CD4-positive, alpha-beta T cell treated with Interleukin-21 for 1 hour (primary cell): ENCODE measurements around the gene DOCK1.

Source experiments
- DNase-seq: peaks from one replicate; pipeline ENCODE4 v3.0.0-alpha.2; 2020

Gene DOCK1

DNA sequence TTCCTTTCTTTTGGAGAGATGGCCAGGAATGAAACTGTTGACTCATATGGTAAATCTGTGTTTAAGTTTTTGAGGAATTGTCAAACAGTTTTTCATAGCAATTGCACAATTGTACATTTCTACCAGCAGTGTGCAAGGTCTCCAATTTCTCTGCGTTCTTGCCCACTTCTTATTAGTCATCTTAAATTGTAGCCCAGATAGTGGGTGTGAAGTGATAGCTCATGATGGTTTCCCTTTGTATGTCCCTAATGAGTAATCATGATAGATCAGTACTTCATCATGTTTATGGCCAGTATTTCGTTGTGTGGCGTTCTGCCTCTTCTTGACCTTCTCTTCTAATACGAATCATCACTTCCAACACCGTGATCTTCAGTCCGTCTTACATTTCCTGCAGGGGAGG is 136.3 kb downstream of the DOCK1 start:
- no peak for DNase-seq

DNA sequence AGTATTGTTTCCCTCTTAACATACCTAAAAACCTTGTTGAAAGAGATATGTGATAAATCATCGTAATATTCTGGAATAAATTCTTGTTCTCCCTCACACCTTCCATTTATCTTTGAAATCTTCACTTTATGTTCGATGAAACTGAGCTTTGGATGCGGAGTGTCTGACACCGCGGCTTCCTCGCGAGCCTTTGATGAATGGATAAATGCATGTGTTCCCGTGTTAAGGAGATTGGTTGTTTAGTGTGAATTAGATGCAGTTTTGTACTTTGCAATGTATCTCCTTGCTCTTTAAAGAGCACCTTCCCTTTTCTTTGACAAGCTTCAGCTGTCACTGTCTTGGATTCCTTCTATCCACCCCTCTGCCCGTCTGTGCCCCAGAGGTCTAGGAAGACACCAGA is 138.1 kb downstream of the DOCK1 start:
- no peak for DNase-seq

DNA sequence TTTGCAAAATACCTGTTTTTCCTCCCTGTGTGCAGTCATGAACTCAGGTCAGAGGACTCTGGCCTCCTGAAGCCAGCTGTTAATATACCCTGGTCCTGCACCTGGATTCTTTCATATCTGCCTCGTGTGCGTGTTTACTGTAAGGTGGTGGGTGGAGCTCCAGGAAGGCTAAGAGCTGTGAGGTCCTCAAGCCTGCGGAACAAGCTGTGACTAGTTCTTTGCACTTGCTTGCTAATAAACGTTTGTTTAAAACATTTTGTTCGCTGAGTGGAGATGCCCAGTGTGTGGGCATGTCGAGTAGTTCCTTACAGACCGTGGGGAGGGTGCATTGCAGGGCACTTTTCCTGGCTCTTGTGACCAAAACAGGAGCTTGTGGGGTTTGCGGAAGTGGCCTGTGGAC is 139.0 kb downstream of the DOCK1 start:
- no peak for DNase-seq

DNA sequence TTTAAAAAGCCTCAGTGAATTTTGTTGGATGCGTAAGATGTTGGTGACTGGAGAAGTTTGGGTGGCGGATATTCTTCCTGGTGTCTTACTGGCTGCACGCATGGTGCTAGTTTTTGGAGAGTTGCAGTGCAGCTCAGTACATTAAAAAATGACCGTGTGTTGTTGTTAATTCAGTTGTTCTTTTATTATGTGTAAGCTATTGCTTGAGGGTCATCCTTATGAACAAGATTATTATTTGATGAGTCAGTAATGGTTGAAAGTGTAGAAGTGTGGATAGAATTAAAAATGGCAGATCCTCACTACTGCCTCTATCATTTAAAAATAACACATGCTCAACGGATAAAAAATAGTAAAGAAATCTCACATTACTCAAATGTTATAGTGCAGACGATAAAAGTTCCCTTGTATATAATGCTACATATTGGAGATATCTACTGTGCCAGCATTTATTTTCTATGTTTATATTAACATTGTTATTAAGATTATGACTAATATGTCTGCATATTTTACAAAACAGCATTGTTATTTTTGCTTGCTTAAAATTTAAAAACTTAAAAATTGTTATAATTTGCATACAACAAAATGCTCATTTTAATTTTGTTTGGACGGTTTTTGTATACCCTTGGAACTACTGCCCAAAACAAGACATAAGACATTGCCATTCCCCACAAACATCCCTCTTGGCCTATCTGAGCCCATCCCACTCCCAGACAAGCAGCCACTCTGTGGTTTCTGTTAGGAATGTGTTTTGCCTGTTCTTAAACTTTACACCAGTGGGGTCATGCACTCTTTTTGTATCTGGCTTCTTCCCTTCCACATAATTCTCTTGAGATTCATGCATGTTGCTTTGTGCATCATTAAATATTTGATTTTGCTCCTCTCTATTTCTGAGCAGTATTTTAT is 142.0 kb downstream of the DOCK1 start:
- no peak for DNase-seq

DNA sequence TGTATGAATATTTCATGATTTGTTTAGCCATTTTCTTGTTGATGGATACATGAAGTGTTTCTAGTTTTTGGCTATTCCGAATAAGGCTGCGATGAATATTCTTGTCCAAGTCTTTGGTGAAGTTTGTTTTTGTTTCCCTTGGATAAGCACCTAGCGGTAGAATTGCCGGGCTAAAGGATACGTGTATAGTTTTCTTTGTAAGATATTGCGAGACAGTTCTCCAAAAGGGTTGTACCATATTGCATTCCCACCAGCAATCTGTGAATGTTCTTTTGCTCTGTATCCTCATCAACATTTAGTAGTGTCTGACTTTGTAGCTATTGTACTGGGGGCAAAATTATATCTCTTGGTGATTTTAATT is 142.6 kb downstream of the DOCK1 start:
- no peak for DNase-seq

DNA sequence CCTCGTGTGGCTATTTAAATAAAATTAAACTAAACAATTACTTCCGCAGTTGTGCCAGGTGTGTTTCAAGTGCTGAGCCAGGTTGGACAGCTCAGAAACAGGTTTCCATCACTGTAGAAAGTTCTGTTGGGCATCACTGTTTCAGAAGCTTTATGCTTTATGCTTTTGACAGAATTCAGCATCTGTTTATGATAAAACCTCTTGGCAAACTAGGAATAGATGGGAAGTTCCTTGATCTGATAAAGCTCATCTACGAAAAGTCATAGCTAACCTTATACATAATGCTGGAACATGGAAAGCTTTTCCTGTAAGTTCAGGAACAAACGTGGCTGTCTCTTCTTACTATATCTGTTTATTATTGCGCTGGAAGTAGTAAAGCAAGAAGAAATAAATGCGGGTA is 143.4 kb downstream of the DOCK1 start:
- no peak for DNase-seq

DNA sequence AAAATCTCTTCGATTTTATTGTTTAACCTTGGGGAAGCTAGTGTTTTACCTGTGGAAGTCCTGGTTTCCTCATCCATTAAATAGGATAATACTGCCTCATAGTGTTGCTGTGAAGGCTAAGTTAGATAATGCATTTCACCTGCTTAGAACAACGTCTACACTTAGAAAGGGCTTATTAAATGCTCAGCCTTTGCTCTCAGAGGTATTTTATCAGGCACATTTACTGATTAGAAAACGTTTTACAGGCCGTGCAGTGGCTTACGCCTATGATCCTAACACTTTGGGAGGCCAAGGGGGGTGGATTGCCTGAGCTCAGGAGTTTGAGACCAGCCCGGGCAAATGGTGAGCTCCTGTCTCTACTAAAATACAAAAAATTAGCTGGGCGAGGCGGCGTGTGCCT is 146.8 kb downstream of the DOCK1 start:
- DNase-seq, result no peak

DNA sequence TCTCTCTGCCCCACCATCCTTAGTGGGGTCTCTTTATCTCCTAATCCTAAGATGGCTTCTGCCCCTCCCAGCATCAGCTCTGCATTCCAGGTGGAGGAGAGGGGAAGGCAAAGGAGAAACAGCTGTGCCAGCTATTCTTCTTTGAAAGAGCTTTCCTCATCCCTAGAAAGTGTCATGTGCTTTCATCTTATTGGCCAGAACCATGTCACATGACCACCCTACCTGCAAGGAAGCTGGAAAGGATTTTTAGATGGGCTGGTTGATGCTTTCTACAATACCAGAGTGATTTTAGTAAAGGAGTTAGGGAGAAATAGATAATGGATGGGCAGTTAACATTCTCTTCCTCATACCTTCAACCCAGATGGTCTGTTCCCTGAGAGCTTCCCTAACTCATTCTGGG is 150.0 kb downstream of the DOCK1 start:
- no peak for DNase-seq

DNA sequence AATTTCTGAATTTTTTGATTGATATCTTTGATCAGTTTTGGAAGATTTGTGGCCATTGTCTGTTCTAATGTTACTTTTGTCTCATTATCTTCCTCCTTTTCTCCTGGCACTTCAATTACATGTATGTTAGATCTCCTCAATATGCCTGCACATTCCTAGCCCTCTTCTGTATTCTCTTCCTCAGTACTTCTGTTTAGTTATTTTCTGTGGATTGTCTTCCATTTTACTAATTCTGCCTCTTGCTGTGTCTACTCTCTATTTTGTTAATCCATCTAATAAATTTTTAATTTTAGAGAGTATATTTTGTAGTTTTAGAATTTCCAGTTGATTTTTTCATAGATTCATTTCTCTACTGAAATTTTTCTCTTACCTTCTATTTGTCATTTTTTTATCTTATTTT is 154.1 kb downstream of the DOCK1 start:
- DNase-seq, result no peak

DNA sequence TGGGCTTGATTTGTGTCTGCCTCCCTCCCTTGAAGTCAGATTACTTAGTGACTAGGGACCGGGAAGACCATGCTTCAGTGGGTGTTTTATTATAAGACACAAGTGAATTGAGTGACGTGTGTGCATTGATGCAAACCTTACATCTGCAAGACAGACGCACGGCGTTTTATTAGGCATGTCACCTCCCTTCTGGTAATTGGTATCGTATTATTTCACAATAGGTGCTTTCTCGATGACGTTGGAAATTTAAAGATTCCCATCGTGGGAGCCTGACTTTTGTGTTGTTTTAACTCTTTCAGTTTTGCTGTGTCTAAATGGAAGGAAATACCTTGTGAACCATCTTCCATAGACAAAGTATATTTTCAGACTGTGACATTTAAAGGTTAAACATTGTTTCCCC is 158.5 kb downstream of the DOCK1 start:
- DNase-seq, result no peak

DNA sequence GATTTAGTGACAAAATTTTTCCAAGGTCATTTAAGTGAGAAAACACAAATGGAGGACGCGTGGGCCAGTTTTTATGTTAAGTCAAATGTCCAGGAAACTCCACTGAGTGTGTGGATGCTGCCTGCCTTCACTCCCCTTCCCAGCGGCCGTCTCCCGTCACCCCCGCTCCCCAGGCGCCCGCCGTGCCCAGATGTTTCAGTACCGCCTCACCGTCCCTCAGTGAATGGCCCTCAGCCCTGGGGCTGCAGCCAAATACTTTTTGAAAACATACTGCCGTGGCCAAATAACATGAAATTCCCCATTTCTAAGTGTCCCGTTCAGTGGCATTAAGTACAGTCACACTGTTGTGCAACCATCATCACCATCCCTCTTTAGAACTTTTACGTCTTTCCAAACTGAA is 159.2 kb downstream of the DOCK1 start:
- DNase-seq, result no peak

DNA sequence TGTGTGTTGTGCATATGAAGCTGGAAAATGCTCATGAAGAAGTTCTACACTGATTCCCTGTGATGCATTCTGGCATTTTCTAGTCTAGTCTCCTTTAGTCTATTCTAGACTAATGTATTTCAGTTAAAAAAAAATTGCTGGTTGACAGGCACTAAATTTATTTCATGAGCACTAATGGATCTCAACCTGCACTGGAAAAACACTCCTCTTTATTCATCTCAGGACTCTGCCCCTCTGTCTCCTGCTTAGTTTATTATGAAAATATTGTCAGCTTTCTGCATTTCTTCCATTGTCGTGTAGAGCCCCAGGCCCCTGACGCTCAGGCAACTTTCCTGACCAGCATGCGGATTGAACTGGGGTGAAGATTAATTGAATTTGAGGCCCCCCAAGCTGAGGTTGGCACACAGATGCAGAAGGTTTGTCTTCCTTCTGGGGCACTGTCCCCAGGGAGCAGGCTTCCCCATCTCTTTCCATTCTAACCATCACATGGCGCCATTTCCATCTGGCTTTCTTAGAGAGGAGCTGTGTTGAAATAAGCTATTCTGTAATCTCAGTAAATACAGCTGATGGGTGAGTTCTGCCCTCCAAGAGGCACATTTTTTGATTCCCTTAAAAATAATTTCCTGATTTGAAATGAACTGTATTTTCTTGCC is 162.4 kb downstream of the DOCK1 start:
- DNase-seq, result no peak

DNA sequence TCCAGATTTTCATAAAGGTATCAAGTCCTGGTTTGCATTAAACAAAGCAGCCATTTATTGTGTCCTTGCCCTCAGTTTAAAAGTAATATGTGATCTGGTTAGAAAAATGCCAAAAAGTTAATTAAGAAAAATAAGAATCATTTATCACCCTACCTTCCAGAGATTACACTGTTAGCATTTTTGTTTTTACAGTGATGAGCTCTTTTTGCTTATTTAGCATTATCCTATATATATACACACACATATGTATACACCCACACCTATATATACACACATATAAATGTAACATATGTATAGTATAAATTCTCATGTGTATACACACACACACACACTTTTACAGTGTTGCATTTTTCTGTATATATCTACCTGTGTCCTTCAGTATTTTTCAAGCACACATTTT is 163.3 kb downstream of the DOCK1 start:
- DNase-seq, result no peak

DNA sequence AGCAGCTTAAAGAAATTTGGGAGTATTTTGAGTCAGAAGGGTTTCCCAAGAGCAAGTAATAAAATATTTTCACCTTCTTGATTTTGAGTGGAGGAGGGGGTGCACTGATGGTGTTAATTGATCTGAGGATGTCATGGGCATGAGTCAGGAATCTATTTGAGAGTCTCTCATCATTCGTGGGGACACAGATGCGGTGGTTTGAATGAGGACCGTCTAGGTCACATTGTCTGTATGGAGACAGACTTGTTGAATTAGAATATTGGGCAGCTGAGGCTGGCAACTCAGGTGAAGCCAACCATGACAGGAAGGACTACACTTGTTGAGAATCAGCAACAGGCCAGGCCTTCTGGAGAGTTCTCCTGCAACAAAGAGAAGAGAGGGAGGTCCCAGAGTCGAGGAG is 164.2 kb downstream of the DOCK1 start:
- DNase-seq, result no peak

DNA sequence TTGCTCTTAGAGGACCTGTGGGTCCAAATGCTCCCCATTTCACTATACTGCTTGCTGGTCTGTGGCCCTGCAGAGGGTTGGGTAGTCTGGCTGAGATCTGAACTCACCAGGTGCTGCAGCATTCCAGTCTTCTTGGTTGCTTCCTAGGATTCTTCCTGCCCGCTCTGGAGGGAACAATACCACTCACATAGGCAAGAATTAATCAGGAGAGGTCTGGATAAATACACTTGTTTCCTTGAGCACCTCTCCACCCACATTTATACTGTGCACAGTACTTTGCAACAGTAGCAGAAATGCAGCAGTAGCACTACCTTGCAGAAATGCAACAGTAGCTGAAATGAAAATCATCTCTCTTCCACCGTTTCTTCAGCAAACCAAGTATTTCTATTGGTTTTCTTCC is 165.9 kb downstream of the DOCK1 start:
- DNase-seq, result no peak

DNA sequence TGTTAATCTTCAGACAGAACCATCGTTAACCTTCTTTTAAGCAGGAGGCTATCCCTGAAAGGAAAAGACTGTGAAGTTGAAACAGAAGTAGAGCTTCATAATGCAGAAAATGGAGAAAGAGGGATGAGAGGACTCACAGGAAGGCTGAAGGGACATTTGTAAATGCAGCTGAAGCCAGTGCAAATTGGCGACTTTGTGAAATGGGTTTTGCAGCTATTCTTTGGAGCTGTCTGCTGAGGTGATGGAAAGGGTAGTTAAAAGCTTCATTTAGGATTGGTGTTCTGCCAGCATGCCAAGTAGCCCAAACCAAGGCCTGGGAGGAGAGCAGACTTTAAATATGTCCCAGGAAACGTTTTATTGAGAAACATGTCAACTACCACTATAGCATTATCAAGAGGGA is 168.4 kb downstream of the DOCK1 start:
- no peak for DNase-seq

DNA sequence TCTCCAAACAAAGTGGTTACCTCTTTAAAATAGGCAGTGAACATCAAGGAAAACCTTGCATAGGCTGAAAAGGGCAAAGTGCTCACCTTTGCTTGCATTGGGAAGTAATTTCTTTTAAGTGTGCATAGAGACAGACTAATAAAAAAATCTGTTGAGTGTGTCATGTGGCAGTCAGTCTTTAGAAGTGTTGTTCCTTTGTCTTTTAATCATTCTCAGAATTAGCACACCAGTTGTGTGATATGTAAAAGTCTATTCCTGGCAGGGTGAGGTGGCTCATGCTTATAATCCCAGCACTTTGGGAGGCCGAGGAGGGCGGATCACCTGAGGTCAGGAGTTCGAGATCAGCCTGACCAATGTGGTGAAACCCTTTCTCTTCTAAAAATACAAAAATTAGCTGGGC is 174.2 kb downstream of the DOCK1 start:
- no peak for DNase-seq

DNA sequence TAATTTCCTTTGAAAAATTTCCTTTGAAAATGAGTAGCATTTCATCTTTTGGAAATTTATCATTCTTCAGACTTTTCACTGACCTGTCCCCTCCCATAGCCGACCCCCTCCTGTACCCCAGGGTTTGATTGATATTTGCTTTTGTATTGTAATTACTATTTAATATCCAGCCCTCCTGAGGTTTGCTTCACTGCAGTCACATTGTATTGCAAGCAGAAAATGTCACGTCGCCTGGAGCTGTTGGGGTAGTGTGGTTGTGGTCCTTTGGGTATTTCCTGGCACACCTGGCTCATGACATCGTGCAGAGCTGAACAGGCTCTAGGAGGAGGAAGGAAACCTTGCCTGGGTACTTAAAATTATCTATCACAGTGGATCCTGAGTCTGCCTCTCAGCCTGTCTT is 175.1 kb downstream of the DOCK1 start:
- DNase-seq, result no peak

DNA sequence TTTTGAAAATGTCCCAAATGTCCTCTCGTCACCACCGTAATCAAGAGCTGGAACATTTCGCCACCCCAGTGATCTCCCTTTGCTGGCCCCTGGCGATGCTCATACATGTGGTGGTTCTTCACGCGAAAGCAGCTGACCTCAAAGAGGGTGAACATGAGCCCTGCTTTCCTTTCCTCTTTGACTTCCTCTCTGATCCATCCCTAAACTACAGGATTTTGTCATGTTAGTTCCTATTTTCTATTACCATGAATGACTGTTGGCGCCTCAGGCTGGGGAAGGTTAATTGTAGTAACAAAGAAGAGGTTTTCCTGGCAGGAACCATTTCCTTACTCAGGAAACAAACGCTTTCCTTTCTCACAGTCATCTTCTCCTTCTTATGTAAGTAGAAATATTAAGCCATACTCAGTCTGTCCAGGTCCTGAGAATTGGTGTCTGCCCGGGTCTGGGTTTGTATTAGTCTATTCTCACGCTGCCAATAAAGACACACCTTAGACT is 176.7 kb downstream of the DOCK1 start:
- no peak for DNase-seq

DNA sequence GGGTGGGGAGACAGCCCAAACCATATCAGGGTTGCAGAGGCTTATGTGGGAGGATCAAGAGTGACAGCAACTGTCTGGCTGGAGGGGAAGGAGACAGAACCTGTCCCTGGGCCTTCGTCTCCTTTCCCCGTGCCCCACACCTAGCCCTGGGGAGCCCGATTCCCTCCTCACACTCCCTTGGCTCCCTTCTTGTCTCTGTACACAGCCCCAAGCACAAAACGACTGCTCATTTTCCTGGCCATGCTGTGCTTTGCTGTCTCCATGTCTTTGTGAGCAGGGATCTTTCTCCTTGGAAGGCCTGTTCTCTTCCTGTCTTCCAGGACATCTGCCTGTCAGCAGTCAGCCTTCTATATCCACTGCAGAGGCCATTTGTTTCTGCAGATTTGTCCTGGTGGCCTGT is 177.4 kb downstream of the DOCK1 start:
- no peak for DNase-seq

DNA sequence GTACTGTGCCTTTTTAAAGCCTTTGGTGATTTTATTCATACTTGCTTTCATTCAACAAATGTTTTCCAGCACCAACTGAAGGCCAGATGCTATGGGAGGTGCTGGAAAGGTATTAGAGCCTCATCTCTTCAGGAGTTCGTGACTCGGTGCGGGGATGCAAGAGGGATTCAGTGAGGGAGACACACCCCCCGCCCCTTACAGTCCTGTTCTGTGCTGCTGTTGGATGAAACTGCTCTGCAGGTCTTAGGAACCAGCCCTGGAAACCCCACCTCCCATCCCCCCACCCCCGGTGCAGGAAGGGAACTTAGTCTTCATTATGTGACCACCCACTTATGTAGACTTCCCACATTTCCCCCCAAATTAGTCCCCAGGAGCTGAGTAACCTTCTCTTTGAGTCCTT is 180.7 kb downstream of the DOCK1 start:
- DNase-seq, result no peak

DNA sequence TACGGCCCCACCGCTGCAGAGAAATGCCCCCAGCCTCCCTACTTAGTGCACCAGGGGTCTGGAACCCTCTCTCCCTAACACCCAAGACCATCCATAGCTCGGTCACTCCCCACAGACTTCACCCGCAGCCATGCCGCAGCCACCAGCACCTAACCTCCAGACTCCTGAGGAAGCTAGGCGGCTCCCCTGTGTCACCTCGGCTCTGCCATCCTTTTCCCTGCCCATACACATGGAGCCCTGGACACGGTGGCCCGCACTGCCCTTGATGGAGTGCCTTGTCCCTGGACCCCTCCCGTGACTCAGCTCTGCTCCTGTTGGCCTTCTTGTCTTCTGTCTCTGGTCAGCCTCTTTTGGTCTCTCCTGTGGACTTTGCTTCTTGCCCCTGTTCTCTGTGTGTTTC is 183.7 kb downstream of the DOCK1 start:
- no peak for DNase-seq

DNA sequence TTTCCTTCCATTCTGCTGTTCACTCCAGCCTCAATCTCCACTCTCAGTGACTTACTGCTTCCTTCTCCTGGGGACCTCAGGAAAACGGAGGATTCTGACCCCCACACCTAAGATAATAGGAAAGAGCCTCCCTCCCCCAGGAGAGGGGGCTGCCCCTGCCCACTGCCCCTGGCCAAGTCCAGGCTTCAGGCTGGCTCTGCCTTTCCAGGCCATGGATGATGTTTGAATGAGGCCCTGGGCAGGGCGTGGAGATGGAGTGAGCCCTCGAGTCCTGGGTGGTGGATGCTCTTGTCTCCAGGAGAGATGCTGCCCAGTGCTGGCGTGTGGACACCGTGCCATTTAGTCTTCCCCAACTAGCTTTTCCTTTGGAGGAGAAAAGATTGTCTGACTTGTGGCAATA is 184.2 kb downstream of the DOCK1 start:
- no peak for DNase-seq

DNA sequence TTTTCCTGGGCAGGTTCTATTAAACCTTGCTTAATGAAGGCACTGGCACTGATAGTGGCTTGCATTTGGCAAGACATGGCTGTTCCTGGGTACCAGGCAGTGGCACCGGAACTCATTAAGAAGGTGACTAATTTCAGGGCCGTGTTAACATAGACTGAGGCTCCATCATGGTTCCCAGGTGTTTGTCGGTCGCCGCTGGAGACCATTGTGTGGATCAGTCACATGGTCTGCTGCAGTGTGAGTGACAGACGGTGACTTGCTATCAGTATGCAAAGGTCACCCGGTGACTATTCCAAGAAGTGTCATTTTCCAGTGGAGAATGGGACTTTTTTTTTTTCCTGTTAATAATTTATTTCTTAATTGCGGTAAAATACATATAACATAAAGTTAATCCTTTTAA is 184.9 kb downstream of the DOCK1 start:
- no peak for DNase-seq

DNA sequence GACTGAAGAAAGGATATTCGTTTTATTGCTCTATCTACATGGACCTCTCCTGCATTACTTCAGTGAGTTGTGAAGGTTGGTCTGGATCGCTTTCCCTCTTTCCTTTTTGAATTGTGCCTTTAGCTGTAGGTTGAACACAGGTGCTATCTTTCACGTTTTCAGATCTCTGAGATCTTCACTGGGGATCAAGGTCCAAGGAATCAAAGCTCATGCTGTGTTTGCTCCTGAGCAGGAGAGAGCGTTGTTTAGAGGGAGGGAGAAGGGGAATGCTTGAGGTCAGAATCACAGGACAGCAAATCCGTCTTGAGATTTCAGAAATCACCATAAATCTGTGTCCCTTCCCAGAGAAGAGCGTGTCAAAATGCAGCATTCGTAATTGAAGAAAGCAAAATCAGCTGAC is 186.1 kb downstream of the DOCK1 start:
- no peak for DNase-seq
